ENCODE data around the gene IGSF8.

The IGSF8 gene

DNA sequence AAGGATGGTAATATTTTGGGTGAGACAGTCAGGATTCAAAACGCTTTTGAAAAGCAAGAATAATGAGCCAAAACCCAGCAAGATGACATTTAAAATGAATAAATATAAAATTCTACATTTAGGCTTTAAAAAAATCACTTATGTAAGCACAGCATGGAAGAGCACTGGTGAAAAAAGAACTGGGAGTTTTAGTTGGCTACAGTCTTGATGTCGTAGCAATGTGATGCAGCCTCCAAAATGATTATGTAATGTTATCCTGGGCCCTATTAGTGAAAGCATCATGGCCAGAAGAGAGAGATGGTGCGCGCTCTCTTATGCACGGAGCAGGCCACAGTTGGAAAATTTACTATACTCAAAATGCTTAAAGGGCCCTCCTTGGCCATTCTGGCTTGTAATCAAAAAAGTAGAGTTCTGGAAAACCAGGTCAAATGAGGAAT is 11.9 kb downstream of the IGSF8 start:
- DNase-seq (ENCODE audit: low read depth in 3 of 3) = no peak

DNA sequence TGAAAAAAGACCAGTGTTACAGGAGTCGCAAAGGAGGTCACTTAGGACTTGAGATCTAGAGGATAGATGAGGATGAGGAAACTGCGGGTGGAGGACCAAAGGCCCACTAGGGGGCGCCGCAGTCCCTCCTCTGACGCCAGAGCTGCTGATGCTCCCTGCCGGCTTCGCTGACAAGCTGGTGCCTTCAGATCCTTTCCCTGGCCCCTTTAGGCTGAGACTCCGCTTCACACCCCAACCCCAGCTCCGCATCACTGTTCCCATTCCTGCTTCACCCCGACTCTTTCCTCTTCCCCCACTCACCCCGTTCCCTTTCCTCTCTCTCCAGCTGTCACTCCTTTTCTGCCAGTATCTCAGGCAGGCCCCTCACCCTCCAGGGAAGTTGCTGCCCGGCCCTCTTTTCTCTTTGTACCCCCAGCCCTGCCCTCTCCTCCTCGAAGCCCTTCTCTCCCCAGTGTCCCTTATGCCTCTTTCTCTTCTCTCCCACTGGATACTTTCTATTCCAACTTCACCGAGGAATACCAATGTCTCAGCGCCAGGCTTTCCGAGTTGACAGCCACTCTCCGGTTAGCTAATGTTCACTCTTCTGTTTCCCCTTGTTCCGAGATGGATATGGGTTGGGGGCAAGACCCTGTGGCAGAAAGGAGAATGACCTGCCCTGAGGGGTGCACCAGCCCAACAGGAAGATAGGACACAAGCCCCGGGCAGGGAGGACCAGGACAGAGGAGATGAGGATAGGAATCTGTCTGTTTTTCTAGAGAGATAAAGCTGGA is 12.5 kb downstream of the IGSF8 start:
- peak; percentile 61 to 75 (median 68) for DNase-seq (ENCODE audit: low read depth in 3 of 3)

GRCh38 chr1:160084771-160085321 is 13.6 kb downstream of the IGSF8 start:
- no peak for DNase-seq (ENCODE audit: low read depth in 3 of 3)

- peak; percentile 43 to 72 (median 58) for DNase-seq (ENCODE audit: low read depth in 3 of 3)
Measured at GRCh38 chr1:160083968-160084770, 14.2 kb downstream of the IGSF8 start.

DNA sequence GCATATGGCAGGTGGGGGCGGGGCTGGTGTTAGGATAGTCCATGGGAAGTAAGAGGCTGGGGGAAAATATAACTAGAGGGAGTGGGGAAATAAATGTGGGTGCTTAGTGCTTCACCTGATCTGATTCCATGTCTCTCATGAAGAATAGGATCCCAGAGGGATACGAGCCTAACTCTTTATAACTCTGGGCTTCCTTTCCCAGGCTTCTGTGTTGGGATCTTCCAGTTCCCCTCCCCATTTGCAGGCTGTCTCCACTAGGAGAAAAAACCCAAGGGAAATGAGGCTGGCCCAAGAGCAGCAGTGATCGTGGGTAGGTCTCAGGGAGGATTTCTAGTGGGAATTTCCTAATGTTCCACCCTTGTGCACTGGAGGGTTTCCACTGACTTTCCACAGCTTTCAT is 15.5 kb downstream of the IGSF8 start:
- no peak for DNase-seq (ENCODE audit: low read depth in 3 of 3)

- DNase-seq (ENCODE audit: low read depth in 3 of 3) = no peak
Measured at GRCh38 chr1:160082487-160082886, 15.9 kb downstream of the IGSF8 start.

DNA sequence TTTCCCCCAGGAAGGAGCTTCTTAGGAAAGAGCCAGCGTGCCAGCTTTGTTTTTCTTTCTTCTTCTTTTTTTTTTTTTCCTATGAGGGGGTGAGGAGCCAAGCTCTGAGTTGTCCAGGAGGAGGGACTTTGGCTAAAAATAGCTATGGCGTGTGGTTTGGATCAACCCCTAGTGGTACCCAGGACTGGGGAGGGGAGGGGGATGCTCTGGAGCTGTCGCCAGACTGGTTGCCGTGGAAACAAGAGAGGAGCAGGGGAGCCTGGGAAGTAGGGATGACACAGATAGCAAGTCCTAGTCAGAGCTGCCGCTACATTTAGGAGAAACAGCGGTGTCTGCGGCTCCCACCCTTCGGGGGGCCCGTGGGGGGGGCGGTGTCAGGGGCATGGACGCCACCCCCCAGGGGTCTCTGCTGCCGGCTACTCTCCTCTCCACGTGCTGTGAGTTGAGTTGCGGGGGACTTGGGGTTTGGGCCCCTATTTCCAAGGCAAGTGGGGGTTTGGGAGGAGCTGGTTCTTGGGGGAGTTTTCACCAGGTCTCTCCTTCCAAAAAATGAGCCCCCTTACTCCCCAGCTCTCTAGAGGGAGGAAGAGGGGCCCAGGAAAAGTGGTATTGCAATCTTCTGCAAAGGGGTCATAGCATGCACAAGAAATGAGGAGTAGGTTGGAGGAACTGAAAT is 17.0 kb downstream of the IGSF8 start, which contains the start of gene KCNJ9:
Gene KCNJ9 (plus strand): TSS at position 278 of the 676 bp plus-strand sequence. CDS start 2,493 bp downstream, outside the sequence.
- no peak for DNase-seq (ENCODE audit: low read depth in 3 of 3)

GRCh38 chr1:160080381-160081100 is 17.9 kb downstream of the IGSF8 start:
- DNase-seq (ENCODE audit: low read depth in 3 of 3) = no peak

DNA sequence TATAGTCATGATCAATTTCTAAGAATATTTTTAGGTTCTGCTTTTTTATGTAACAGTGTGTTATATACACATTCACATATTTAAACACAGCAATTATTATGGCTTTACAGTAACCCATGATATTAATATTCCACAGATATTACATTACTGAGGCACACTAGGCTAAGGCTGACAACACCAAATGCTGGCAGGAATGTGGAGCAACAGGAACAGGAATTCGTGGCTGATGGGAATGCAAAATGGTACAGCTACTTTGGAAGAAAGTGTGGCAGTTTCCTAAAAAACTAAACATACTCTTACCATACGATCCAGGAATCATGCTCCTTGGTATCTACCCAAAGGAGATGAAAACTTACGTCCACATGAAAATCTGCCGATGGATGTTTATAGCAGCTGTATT is 19.0 kb downstream of the IGSF8 start:
- no peak for DNase-seq (ENCODE audit: low read depth in 3 of 3)

GRCh38 chr1:160078512-160079195 is 19.8 kb downstream of the IGSF8 start:
- peak; percentile 43 to 63 (median 47) for DNase-seq (ENCODE audit: low read depth in 3 of 3)

DNA sequence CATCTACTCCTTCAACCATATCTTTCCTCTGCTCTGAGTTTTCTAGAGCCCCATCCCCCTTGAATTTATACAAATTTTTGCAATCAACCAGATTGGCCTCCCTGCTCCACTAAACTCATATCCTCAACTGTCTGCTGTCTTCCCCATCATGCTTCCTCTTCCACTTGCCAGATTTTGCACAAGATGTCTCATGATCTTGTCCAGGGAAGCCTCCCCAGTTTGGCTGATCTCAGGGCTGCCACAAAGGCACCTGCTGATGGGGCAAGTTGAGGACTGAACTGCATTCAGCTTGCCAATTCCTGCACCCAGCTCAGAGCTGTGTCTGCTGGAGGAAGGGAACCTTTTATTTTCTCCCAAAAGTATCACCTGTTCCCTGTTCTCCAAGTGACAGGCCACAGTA is 20.9 kb downstream of the IGSF8 start:
- DNase-seq (ENCODE audit: low read depth in 3 of 3) = no peak

DNA sequence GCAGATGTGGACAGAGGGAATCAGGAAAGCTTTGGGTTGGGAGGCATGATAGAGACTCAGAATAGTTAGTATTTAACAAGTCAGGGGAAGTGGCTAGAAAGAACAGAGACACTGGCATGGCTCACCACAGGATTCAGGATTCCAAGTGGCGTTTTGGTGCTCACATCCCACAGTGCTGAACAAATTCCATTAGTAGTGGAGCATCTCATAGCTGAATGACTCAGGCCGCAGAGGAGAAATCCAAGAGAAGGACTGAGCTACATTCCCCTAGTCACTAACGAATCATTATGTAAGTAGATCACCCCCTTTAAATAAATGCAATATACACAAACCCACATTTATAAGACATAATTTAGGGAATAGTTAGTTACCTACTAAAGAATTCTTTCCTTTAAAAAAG is 22.1 kb downstream of the IGSF8 start:
- DNase-seq (ENCODE audit: low read depth in 3 of 3) = no peak

GRCh38 chr1:160075836-160076235 is 22.6 kb downstream of the IGSF8 start:
- DNase-seq (ENCODE audit: low read depth in 3 of 3) = no peak

DNA sequence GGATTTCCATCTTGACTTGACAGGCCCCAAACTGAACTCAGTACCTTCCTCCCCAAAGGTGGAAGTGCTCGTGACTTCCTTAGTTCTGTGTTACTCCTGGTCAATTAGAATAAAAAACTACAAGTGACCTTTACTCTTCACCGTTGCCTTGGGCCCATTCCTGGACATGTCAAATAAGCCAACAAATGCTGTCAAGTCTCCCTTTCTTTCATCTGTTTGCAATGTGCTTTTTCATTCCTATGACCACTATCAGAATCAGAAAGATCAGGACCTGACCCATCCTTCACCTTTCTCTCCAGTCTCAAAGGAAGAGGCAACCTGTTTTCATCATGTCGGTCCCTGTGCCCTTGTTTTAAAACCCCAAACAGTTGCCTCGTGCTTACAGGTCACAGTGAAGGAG is 23.6 kb downstream of the IGSF8 start:
- DNase-seq (ENCODE audit: low read depth in 3 of 3) = no peak

DNA sequence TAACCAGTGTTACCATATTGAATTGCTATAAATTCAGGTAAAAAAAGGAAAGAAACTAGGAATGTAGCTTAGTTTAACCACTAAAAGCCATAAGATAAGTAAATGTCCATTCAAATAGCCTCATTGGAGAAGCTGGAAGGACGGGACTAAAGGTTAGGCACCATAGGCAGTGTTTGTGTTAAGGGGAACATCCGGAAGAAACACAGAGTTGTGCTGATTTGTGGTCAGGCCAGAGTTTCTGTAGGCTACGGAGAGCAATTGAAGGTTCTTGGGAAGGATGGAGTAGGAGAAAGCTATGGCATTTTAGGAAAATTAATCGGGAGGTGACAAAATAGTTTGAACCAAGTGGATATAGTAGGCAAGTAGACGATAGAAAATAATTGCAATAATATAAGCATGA is 27.1 kb downstream of the IGSF8 start:
- no peak for DNase-seq (ENCODE audit: low read depth in 3 of 3)

DNA sequence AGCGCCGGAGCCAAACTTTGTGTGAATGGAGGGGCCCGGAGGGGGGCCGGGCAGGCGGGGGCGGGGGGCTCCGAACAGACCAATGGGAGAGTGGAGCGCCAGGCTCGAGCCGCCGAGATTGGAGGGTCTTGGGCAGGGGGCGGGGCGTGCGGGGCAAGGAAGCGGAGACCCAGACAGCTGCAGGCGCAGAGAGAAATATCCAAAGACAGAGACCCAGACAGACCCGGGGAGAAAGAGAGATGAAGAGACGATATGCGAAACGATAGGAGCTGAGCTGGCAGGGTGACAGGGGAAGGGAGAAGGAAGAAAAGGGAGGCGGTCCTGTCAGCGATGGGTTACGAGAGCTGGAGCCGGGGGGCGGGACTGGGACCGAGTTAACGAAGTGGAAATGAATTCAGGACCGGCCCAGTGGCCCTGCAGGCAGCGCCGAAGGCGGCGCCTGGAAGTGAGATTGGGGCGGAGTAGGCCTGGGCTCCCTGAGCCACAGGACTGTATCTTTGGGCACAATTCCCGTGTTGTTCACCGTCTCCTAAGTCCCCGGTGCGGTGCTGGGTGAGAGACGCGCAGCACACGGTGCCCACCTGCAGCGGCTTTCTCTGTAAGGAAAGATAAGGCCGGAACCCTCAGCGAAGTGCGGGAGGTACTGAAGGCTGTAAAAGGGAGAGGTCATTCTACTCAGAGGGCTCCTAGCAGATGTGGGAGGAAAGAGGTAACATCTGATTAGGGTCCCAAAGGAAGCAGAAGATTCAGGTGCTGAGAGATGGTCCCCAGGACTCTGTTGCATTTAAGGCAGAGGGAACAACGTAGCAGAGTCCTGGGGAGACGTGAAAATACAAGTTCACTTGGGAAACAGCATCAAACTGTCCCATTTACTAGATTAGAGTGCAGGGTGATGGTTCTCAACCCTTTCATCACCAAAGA is 27.9 kb downstream of the IGSF8 start:
- peak; percentile 11 to 54 (median 26) for DNase-seq (ENCODE audit: low read depth in 3 of 3)

GRCh38 chr1:160069460-160070231 is 28.8 kb downstream of the IGSF8 start, which contains the start of gene KCNJ10:
Gene KCNJ10 (minus strand): TSS chr1:160070160. CDS start chr1:160042532, 27,628 bp downstream.
- DNase-seq (ENCODE audit: low read depth in 3 of 3) = no peak

GRCh38 chr1:160068225-160068624 is 30.2 kb downstream of the IGSF8 start:
- DNase-seq (ENCODE audit: low read depth in 3 of 3) = no peak
